GM18519 (cell line): ENCODE measurements around the gene TRIM68.

Experiments used
- ATAC-seq: cut with Tn5 transposase; IDR thresholded peaks from one replicate; pipeline ENCODE4 v1.9.1; 2021; ENCODE audit warnings: mild to moderate bottlenecking, moderate library complexity; ENCODE audit not compliant: unreplicated experiment, low FRiP score

The TRIM68 gene

GRCh38 chr11:4607781-4608666 is at the start of gene TRIM68:
Gene TRIM68, minus strand, starts transcription at chr11:4608231. Its CDS starts 2,727 bp downstream, at chr11:4605504.
- peak; percentile 99 for ATAC-seq

- ATAC-seq: no peak
These were observed 46.8 kb upstream of the TRIM68 start for GRCh38 chr11:4654635-4655369.

GRCh38 chr11:4647766-4648165 is 39.7 kb upstream of the TRIM68 start:
- no peak for ATAC-seq

- ATAC-seq: no peak
These were observed 37.9 kb upstream of the TRIM68 start for GRCh38 chr11:4645974-4646373.

- no peak for ATAC-seq
These were observed 36.2 kb upstream of the TRIM68 start for GRCh38 chr11:4644233-4644632.

- no peak for ATAC-seq
These were observed 35.7 kb upstream of the TRIM68 start, which contains the start of gene OR51E1 for GRCh38 chr11:4643682-4644081. Gene OR51E1, plus strand, starts transcription at chr11:4643982. Its CDS starts 8,545 bp downstream, at chr11:4652527.

GRCh38 chr11:4643076-4643475 is 35.0 kb upstream of the TRIM68 start:
- no peak for ATAC-seq

- ATAC-seq: no peak
These were observed 34.0 kb upstream of the TRIM68 start for GRCh38 chr11:4642043-4642442.

GRCh38 chr11:4641501-4641900 is 33.5 kb upstream of the TRIM68 start:
- ATAC-seq: no peak

GRCh38 chr11:4639931-4640330 is 31.9 kb upstream of the TRIM68 start:
- ATAC-seq: no peak

- ATAC-seq: no peak
These were observed 29.6 kb upstream of the TRIM68 start for GRCh38 chr11:4637662-4638047.

GRCh38 chr11:4636962-4637661 is 29.1 kb upstream of the TRIM68 start, which contains the start of gene OR51D1:
Gene OR51D1, plus strand, starts transcription at chr11:4637477. Its CDS starts 2,314 bp downstream, at chr11:4639791.
- peak; percentile 94 for ATAC-seq

- no peak for ATAC-seq
These were observed 28.1 kb upstream of the TRIM68 start for GRCh38 chr11:4636136-4636535.

- no peak for ATAC-seq
These were observed 18.4 kb upstream of the TRIM68 start for GRCh38 chr11:4626207-4627099.

GRCh38 chr11:4619514-4619913 is 11.5 kb upstream of the TRIM68 start:
- ATAC-seq: no peak

- no peak for ATAC-seq
These were observed 7.9 kb upstream of the TRIM68 start for GRCh38 chr11:4615856-4616444.

- ATAC-seq: no peak
These were observed 4.0 kb upstream of the TRIM68 start for GRCh38 chr11:4611986-4612385.

GRCh38 chr11:4610258-4610935 is 2.4 kb upstream of the TRIM68 start:
- ATAC-seq: no peak

GRCh38 chr11:4607096-4607495 is 935 bp downstream of the TRIM68 start:
- no peak for ATAC-seq
